K562 (cell line): ENCODE data around the gene ARRB2. TPM values are rescaled to one million over a fixed set of nuclear protein-coding genes. Genes with fewer than 3 reads are reported as not detected.

Experiments used
- ATAC-seq: fragments of 200-7000 bp; cut with Tn5 transposase; 3 replicates; pipeline ENCODE4 v1.9.1; 2020; ENCODE audit warnings: moderate library complexity
- BruUV-seq: library from RNA; stranded (reverse); fragments of 400-500 nt; replicated peaks from 2 replicates; lab custom pipeline; 2021; lab: Mats Ljungman, UMichigan
- CTCF ChIA-PET: fragments of 300-600 bp; formaldehyde crosslinking; extraction: SDS; loops from one replicate; lab custom pipeline; 2021; ENCODE audit warnings: low intra/inter-chr PET ratio; lab: Yijun Ruan, JAX
- POLR2A ChIA-PET: fragments of 300-600, 350-650 bp; sonication (Branson Sonifier 250); formaldehyde crosslinking; extraction: SDS; loops from one replicate; lab custom pipeline; 2021; ENCODE audit warnings: antibody characterized with exemption, inconsistent platforms; lab: Yijun Ruan, JAX
- DNase-seq, 4 experiments: peaks; one replicate each; pipeline versions ENCODE4 v3.0.0 to v3.0.0-alpha.2; 2011 to 2018; ENCODE audit warnings: low spot score in 3 of 4, mixed read lengths in 3 of 4; ENCODE audit errors: extremely low read depth in 1 of 4
- FAIRE-seq: peaks from 2 replicates; lab custom pipeline; 2011; peaks lifted over from hg19 to GRCh38; lab: Jason Lieb, UNC
- H2AFZ ChIP-seq: 2 replicates; pipeline ENCODE4 v1.6.0; 2011; ENCODE audit warnings: low read depth, low read length, control low read depth, inconsistent platforms
- H3K27ac ChIP-seq: fragments of 200-600 bp; 3 replicates; pipeline ENCODE4 v1.8.0; 2011; ENCODE audit warnings: low read depth, mild to moderate bottlenecking, control low read depth, inconsistent platforms, low read length, moderate library complexity, mixed read lengths; ENCODE audit errors: extremely low read depth
- H3K27me3 ChIP-seq, 2 experiments: fragments of 300-600 bp in 1 of 2; 2 replicates in 1 of 2; 3 replicates in 1 of 2; pipeline versions ENCODE4 v1.6.0 to v1.8.0; 2011; ENCODE audit warnings: inconsistent platforms in 2 of 2, low read length in 2 of 2, mild to moderate bottlenecking in 1 of 2, mixed read lengths in 1 of 2, moderate library complexity in 1 of 2; ENCODE audit not compliant: control insufficient read depth in 2 of 2, insufficient read depth in 2 of 2
- H3K36me3 ChIP-seq: fragments of 300-600 bp; 3 replicates; pipeline ENCODE4 v1.8.0; 2011; ENCODE audit warnings: mild to moderate bottlenecking, low read length, inconsistent platforms; ENCODE audit not compliant: control insufficient read depth, insufficient read depth
- H3K4me1 ChIP-seq, 2 experiments: fragments of 200-600 bp in 1 of 2; replicated peaks in 1 of 2; 2 replicates in 1 of 2; 3 replicates in 1 of 2; pipeline versions ENCODE4 v1.5.1 to v1.8.0; 2011; ENCODE audit warnings: inconsistent platforms in 2 of 2, low read length in 2 of 2, mild to moderate bottlenecking in 1 of 2, mixed read lengths in 1 of 2, moderate library complexity in 1 of 2; ENCODE audit not compliant: control insufficient read depth in 2 of 2, insufficient read depth in 2 of 2
- H3K4me2 ChIP-seq: 2 replicates; pipeline ENCODE4 v1.6.1; 2011; ENCODE audit warnings: low read length, control low read depth, inconsistent platforms, mixed read lengths; ENCODE audit not compliant: insufficient read depth
- H3K4me3 ChIP-seq: fragments of 200-600 bp; sonication (generic), shearing (Covaris generic); 2 replicates; pipeline ENCODE4 v1.5.1; 2016; ENCODE audit warnings: control low read depth, inconsistent platforms
- H3K79me2 ChIP-seq: fragments of 200-600 bp; 3 replicates; pipeline ENCODE4 v1.8.0; 2011; ENCODE audit warnings: low read length, inconsistent platforms; ENCODE audit not compliant: control insufficient read depth, insufficient read depth
- H3K9ac ChIP-seq, 2 experiments: 2 replicates each; pipeline versions ENCODE4 v1.6.0 to v1.6.1; 2011; ENCODE audit warnings: low read depth in 2 of 2, low read length in 2 of 2, control low read depth in 1 of 2, inconsistent platforms in 1 of 2, mild to moderate bottlenecking in 1 of 2, mixed read lengths in 1 of 2; ENCODE audit not compliant: insufficient read depth in 1 of 2
- H3K9me1 ChIP-seq: one replicate; pipeline ENCODE4 v1.6.0; 2011; ENCODE audit warnings: inconsistent platforms, mild to moderate bottlenecking, low read length, moderate library complexity; ENCODE audit not compliant: control insufficient read depth, insufficient read depth
- H3K9me3 ChIP-seq: replicated peaks from 2 replicates; pipeline ENCODE4 v1.5.1; 2011; ENCODE audit warnings: low read depth, low read length, inconsistent platforms; ENCODE audit not compliant: control insufficient read depth, insufficient read depth
- H4K20me1 ChIP-seq: replicated peaks from 2 replicates; pipeline ENCODE4 v1.6.1; 2011; ENCODE audit warnings: low read length, inconsistent platforms, mixed read lengths; ENCODE audit not compliant: control insufficient read depth, insufficient read depth
- ILK ChIP-seq: fragments of 450-650 bp; IDR thresholded peaks from 2 replicates; pipeline ENCODE4 v1.6.1; 2016; ENCODE audit warnings: missing genetic modification characterization, low read depth, mild to moderate bottlenecking, missing compliant biosample characterization, moderate library complexity, borderline replicate concordance
- MYC ChIP-seq, 2 experiments: fragments of 250-450 bp in 1 of 2; sonication (Bioruptor Pico) in 1 of 2; IDR thresholded peaks; 2 replicates each; pipeline versions ENCODE4 v1.5.1 to v1.6.1; 2012 to 2021; ENCODE audit warnings: low read depth in 2 of 2, borderline replicate concordance in 1 of 2, improper control_type of control experiment in 1 of 2, low read length in 1 of 2, mild to moderate bottlenecking in 1 of 2, moderate library complexity in 1 of 2
- WGBS: fragments of 100-300 bp; shearing (Covaris generic); methylation state at CpG from one replicate; pipeline ENCODE4 v1.1.6; 2016; ENCODE audit warnings: low coverage, mixed read lengths; ENCODE audit not compliant: insufficient coverage; ENCODE audit errors: missing lambda C conversion rate; 5-methylcytosine and 5-hydroxymethylcytosine counted together
- in situ Hi-C: fragments of 300-500 bp; cut with MboI; formaldehyde crosslinking; loops from 4 replicates; pipeline ENCODE4 v1.15.0; 2018; ENCODE audit warnings: inconsistent platforms, mixed read lengths
- intact Hi-C: fragments of 100-400 bp; cut with micrococcal nuclease; formaldehyde crosslinking; loops from 2 replicates; pipeline ENCODE4 v1.14.2; 2022
- polyA plus RNA-seq, 8 experiments: library from polyadenylated mRNA; depleted of rRNA in 4 of 8; stranded (reverse) in 5 of 8; unstranded in 3 of 8; fragments of >200 nt; fragmentation: Nextera tagmentation in 2 of 8; fragmentation: Illumina TruSeq in 1 of 8; extraction: Ambion mirVana in 2 of 8; extraction: Trizol in 1 of 8; gene quantifications; 2 replicates each; pipeline versions ENCODE4 v1.2.1 to v1.2.3, GENCODE V29; 2011 to 2014; ENCODE audit warnings: inconsistent platforms in 1 of 8, missing spikeins in 1 of 8
- total RNA-seq, 7 experiments: library from RNA; depleted of rRNA in 6 of 7; stranded (reverse); fragments of >200 nt in 6 of 7; fragmentation: Illumina TruSeq in 2 of 7; extraction: Trizol in 2 of 7; gene quantifications; 2 replicates each; pipeline versions ENCODE4 v1.2.1 to v1.2.3, GENCODE V29; 2011 to 2021; ENCODE audit warnings: low replicate concordance in 1 of 7
- TF ChIP-seq, protein P1 (sequence below): sonication (generic); formaldehyde crosslinking; IDR thresholded peaks from 2 replicates; pipeline ENCODE4 v1.8.0; 2022; ENCODE audit warnings: mild to moderate bottlenecking, missing genetic modification reagents

The ARRB2 gene
- total and polyA plus RNA-seq, 9 of the 15 experiments (the other 6 are each of a cell fraction or from before 2014, with no cell fraction given), result 0.79 to 15.3 (median 8.8) TPM

DNA sequence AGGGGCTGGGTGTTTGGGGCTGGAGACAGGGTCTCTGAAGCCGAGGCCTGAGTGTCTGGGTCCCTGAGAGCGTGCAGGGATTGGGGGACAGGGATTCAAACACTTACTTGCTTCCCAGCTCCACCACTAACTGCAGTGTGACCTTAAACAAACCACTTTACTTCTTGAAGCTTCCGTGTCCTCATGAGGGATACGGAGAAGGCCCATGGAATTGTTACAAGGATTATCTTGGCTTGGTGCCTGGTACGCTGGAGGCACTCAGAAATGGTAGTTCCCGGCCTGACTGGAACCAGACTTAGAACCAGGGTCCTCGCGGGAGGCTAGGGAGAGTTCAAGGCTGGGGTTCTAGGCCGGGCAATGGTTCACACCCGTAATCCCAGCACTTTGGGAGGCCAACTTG lies 32.2 kb downstream of the ARRB2 start:
- no peak for FAIRE-seq
- no peak for ATAC-seq
- intact Hi-C loops, result no loop called here
- Histone ChIP-seq H3K4me1 (peaks cover 0 to 25% of the 10 kb centered on the region in 2 experiments; a peak in 2 of 5 replicates), H3K27me3 (peaks cover 15 to 49% of the 10 kb centered on the region in 2 experiments), H4K20me1 (no peaks in the 10 kb centered on the region), H3K79me2 (no peaks in the 10 kb centered on the region), H2AFZ (no peak overlapping the region), H3K36me3 (no peaks in the 10 kb centered on the region), H3K9me1 (no peaks in the 10 kb centered on the region), H3K9ac (no peak overlapping the region), H3K4me3 (no peak overlapping the region), H3K4me2 (no peak overlapping the region), H3K9me3 (no peaks in the 10 kb centered on the region), H3K27ac (no peak overlapping the region)
- DNase-seq, result no peak
- ChIA-PET CTCF (no interaction called here), POLR2A (interaction anchor here (0.5 kb wide), 1 partner anchor 47 kb away, joined by 5 read pairs; no protein-coding TSS in a partner anchor)
- in situ Hi-C loops, result no loop called here
- WGBS, result 45% methylated on average over 10 of the region's 10 CpGs
- TF ChIP-seq, protein P1, sequence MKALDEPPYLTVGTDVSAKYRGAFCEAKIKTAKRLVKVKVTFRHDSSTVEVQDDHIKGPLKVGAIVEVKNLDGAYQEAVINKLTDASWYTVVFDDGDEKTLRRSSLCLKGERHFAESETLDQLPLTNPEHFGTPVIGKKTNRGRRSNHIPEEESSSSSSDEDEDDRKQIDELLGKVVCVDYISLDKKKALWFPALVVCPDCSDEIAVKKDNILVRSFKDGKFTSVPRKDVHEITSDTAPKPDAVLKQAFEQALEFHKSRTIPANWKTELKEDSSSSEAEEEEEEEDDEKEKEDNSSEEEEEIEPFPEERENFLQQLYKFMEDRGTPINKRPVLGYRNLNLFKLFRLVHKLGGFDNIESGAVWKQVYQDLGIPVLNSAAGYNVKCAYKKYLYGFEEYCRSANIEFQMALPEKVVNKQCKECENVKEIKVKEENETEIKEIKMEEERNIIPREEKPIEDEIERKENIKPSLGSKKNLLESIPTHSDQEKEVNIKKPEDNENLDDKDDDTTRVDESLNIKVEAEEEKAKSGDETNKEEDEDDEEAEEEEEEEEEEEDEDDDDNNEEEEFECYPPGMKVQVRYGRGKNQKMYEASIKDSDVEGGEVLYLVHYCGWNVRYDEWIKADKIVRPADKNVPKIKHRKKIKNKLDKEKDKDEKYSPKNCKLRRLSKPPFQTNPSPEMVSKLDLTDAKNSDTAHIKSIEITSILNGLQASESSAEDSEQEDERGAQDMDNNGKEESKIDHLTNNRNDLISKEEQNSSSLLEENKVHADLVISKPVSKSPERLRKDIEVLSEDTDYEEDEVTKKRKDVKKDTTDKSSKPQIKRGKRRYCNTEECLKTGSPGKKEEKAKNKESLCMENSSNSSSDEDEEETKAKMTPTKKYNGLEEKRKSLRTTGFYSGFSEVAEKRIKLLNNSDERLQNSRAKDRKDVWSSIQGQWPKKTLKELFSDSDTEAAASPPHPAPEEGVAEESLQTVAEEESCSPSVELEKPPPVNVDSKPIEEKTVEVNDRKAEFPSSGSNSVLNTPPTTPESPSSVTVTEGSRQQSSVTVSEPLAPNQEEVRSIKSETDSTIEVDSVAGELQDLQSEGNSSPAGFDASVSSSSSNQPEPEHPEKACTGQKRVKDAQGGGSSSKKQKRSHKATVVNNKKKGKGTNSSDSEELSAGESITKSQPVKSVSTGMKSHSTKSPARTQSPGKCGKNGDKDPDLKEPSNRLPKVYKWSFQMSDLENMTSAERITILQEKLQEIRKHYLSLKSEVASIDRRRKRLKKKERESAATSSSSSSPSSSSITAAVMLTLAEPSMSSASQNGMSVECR (CRISPR knock-in tag), result no peak
- no peak for TF ChIP-seq MYC (IDR thresholded peaks at IDR 0.05; ENCODE audit: low read depth, low read length)
- no peak for TF ChIP-seq MYC (CRISPR knock-in tag; IDR thresholded peaks at IDR 0.05; ENCODE audit: borderline replicate concordance, low read depth)
- no peak for TF ChIP-seq ILK (tag)
- BruUV-seq, result no TSS peak
